Activated CD4-positive, alpha-beta T cell treated with anti-CD3 and anti-CD28 coated beads for 36 hours (primary cell): ENCODE measurements around the gene VWA1. TPM values are rescaled to one million over a fixed set of nuclear protein-coding genes. Genes with fewer than 3 reads are reported as not detected.
"Not testable (repeated sequence)": the region's sequence is repeated elsewhere in the genome, so short reads cannot be mapped to it uniquely, and the experiment has no call there.

ENCODE experiments used
- ATAC-seq: fragments of 200-7000 bp; cut with Tn5 transposase; one replicate; pipeline ENCODE4 v1.10.0; 2021; ENCODE audit warnings: mild to moderate bottlenecking, moderate library complexity
- CTCF ChIA-PET: fragments of 350-600 bp; sonication (Branson Sonifier 250); formaldehyde crosslinking; loops from one replicate; lab custom pipeline; 2021; ENCODE audit warnings: antibody characterized with exemption; lab: Charles Lee
- POLR2A ChIA-PET: fragments of 350-600 bp; sonication (Branson Sonifier 250); formaldehyde crosslinking; loops from one replicate; lab custom pipeline; 2021; ENCODE audit warnings: antibody characterized with exemption, inconsistent platforms; lab: Charles Lee
- DNase-seq: peaks from one replicate; pipeline ENCODE4 v3.0.0-alpha.2; 2020
- H3K27ac Mint-ChIP-seq: one replicate; pipeline ENCODE4 v1.8.0; 2021; ENCODE audit warnings: mixed read lengths
- H3K27me3 Mint-ChIP-seq: one replicate; pipeline ENCODE4 v1.8.0; 2021; ENCODE audit warnings: mixed read lengths
- H3K36me3 Mint-ChIP-seq: one replicate; pipeline ENCODE4 v1.8.0; 2021; ENCODE audit warnings: low read depth, mixed read lengths
- H3K4me1 Mint-ChIP-seq: one replicate; pipeline ENCODE4 v1.8.0; 2021; ENCODE audit warnings: mixed read lengths
- H3K4me3 Mint-ChIP-seq: one replicate; pipeline ENCODE4 v1.8.0; 2021; ENCODE audit warnings: mild to moderate bottlenecking, moderate library complexity, mixed read lengths
- H3K9me3 Mint-ChIP-seq: one replicate; pipeline ENCODE4 v1.8.0; 2021; ENCODE audit warnings: low read depth, mixed read lengths
- intact Hi-C, 2 experiments: fragments of 100-400 bp; cut with DNase I in 1 of 2; cut with micrococcal nuclease in 1 of 2; formaldehyde crosslinking; loops; one replicate each; pipeline versions ENCODE4 v1.14.2 to v1.15.1; 2022 to 2024; cut with DNase I, micrococcal nuclease
- total RNA-seq, 2 experiments: library from RNA; stranded (reverse); gene quantifications; one replicate each; pipeline ENCODE4 v1.2.3, GENCODE V29; 2021

VWA1 gene
- total RNA-seq, 2 experiments from 2014 or later: 0.56 to 0.78 TPM

GRCh38 chr1:1397839-1398523 is 37.5 kb upstream of the VWA1 start:
- Mint-ChIP-seq H3K27ac (peak overlapping the region; percentile 91), H3K4me3 (peak overlapping the region; percentile 93), H3K9me3 (no peaks in the 10 kb centered on the region), H3K4me1 (peaks cover 44% of the 10 kb centered on the region), H3K36me3 (peaks cover 72% of the 10 kb centered on the region), H3K27me3 (no peaks in the 10 kb centered on the region)
- DNase-seq (peak; percentile 28), ATAC-seq (no peak)
- intact Hi-C loops: loop anchor here in 1 of 2 experiments (2.0 kb wide), 2 partner anchors 37 to 261 kb away; partner anchors contain the start of genes CDK11B and VWA1
- POLR2A ChIA-PET: interaction anchor here (0.5 to 1.6 kb wide), 2 partner anchors 23 to 420 kb away, joined by 3 to 5 read pairs; partner anchors contain the start of gene AURKAIP1
- CTCF ChIA-PET: interaction anchor here (0.7 to 3.1 kb wide), 3 partner anchors 8 to 334 kb away, joined by 3 to 15 read pairs (median 11); partner anchors contain the start of gene MRPL20

DNA sequence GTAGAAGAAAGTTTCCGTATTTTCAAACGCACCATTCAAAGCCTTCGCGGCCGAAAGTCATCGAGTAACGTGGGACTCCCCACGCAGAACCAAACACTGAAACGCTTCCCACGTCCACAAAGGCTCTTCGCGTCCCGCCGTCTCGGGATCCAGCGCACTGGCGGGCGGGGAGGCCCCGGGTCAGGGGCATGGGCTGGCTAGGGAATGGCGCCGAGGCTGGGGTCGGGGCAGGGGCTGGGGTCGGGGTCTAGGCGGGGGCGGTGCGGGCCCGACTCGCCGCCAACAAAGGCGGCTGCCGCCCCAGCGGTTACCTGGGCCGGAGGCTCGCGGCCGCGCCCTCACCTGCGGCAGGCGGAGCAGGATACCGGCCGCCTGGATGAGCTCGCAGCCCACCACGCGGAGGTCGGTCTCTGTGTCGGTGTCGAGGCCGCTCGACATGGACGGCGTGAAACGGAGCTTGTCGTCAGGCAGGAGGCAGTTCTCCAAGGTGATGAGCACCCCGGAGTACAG is 36.8 kb upstream of the VWA1 start:
- DNase-seq: peak; percentile 26
- no peaks in the 10 kb centered on the region for H3K9me3 Mint-ChIP-seq
- peaks cover 50% of the 10 kb centered on the region for H3K4me1 Mint-ChIP-seq
- no peak for ATAC-seq
- H3K36me3 Mint-ChIP-seq: peaks cover 70% of the 10 kb centered on the region
- intact Hi-C loops: loop anchor here (1.0 to 2.0 kb wide), 14 partner anchors 9 to 326 kb away; partner anchors contain the start of genes MRPL20 (in 2 of the 2), ATAD3A (in 1 of the 2), ATAD3B (in 1 of the 2) and AURKAIP1 (in 1 of the 2)
- no peaks in the 10 kb centered on the region for H3K27me3 Mint-ChIP-seq
- H3K4me3 Mint-ChIP-seq: peak overlapping the region; percentile 93
- ChIA-PET CTCF (interaction anchor here (0.7 to 3.1 kb wide), 9 partner anchors 9 to 334 kb away, joined by 3 to 15 read pairs (median 3); partner anchors contain the start of genes AURKAIP1 and MRPL20), POLR2A (interaction anchor here (0.5 to 1.3 kb wide), 9 partner anchors 9 to 420 kb away, joined by 3 to 12 read pairs (median 3); partner anchors contain the start of gene AURKAIP1)
- H3K27ac Mint-ChIP-seq: peak overlapping the region; percentile 91

DNA sequence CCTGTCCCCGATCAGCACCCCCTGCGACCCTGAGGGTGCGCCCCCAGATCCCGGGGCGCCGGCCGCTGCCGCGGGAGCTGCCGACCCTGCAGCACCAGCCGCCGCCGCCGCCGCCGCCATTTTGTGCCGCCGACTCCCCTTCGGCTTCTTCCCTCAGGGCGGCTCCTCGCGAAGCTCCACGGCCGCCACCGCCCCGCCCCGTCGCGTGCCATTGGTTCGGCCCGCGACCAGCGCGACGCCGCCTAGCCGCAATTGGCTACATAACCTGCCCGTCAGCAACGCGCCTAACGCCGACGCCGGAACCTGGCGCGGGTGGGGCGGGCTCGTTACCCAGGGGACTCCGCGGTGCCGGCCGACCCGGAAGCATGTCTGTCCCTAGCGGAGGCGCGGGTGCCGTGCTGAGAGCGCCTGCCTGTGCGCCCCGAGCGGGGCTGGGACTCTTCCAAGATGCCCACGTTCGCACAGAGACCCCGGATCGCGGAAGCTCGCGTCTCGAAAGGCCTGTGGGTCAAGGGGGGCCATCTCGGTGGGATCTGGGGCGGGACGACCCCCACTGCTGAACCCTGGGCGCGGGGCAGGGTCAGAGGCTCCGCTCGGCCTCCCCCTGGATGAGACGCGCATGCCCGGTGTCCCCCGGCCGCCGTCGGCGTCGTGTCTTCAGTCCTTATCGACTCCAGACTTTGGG is 36.2 kb upstream of the VWA1 start, which contains the start of gene CCNL2:
Gene CCNL2, minus strand, starts transcription at position 149 of the 685 bp plus-strand sequence. Its CDS starts 29 bp downstream, at position 120.
- Mint-ChIP-seq H3K27me3 (no peaks in the 10 kb centered on the region), H3K36me3 (peaks cover 67% of the 10 kb centered on the region), H3K4me3 (peak within 1 kb of the TSS; percentile 93), H3K4me1 (peaks cover 52% of the 10 kb centered on the region), H3K9me3 (no peaks in the 10 kb centered on the region), H3K27ac (peak within 1 kb of the TSS; percentile 91)
- intact Hi-C loops: loop anchor here (1.0 to 2.0 kb wide), 14 partner anchors 8 to 325 kb away; partner anchors contain the start of genes MRPL20 (in 2 of the 2), ATAD3A (in 1 of the 2), ATAD3B (in 1 of the 2) and AURKAIP1 (in 1 of the 2)
- ChIA-PET POLR2A (interaction anchor here (0.6 to 1.3 kb wide), 8 partner anchors 8 to 51 kb away, joined by 3 to 12 read pairs (median 3); partner anchors contain the start of gene AURKAIP1), CTCF (interaction anchor here (0.7 to 3.1 kb wide), 9 partner anchors 8 to 255 kb away, joined by 3 to 15 read pairs (median 3); partner anchors contain the start of genes AURKAIP1 and MRPL20)
- DNase-seq: peak; percentile 100
- ATAC-seq: peak; percentile 97

GRCh38 chr1:1399872-1400575 is 35.5 kb upstream of the VWA1 start:
- ChIA-PET CTCF (interaction anchor here (0.6 to 3.1 kb wide), 9 partner anchors 10 to 90 kb away, joined by 3 to 15 read pairs (median 3); partner anchors contain the start of gene AURKAIP1), POLR2A (interaction anchor here (0.7 to 1.3 kb wide), 2 partner anchors 8 to 172 kb away, joined by 3 to 7 read pairs; no protein-coding TSS in a partner anchor)
- ATAC-seq (no peak), DNase-seq (peak; percentile 49)
- Mint-ChIP-seq H3K27me3 (no peaks in the 10 kb centered on the region), H3K36me3 (peaks cover 68% of the 10 kb centered on the region), H3K4me1 (peaks cover 56% of the 10 kb centered on the region), H3K4me3 (peak overlapping the region; percentile 93), H3K27ac (peak overlapping the region; percentile 83), H3K9me3 (no peaks in the 10 kb centered on the region)
- intact Hi-C loops: loop anchor here (1.0 to 10.0 kb wide), 15 partner anchors 7 to 505 kb away; partner anchors contain the start of genes MRPL20 (in 2 of the 2), ATAD3A (in 1 of the 2), ATAD3B (in 1 of the 2) and AURKAIP1 (in 1 of the 2)

DNA sequence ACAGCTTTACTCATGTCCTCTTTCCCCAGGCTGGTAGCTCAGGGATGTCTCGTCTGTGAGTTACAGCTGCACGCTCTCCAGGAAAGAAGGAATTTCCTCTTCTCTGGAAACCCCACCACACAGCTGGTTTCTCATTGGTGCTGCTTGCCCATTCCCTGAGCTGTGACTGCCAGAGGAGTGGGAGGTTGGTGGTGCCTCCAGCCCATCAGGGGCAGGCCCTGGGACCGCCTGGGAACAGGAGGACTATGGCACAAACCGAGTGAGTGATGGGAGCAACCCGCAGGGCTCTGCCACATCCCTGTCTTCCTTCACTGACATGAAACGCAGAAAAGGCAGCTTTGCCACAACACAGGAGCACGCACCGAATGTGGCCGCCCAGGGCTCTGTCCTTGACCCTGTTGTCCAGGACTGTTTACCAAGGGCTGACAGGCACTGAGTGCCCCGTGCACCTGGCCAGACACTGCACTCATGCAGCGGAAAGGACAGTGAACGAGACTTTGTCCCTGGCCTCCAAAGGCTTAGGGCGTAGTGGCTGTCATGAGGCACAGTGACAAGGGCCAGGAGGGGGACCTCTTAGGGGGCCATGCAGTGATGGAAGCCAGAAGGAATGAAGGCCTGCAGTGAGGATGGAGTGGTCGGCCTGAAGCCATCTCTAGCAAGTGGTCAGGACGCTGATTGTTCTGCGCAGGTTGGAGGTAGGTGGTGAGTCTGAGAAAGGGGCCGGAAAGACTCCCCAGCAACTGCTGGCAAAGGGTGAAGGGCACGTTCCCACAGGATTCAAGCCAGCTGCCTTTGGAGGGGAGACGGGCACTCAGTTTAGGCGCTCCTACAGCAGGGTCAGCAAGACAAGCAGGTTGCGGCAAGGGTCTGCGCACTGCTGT is 34.7 kb upstream of the VWA1 start:
- ATAC-seq (no peak), DNase-seq (no peak)
- H3K27me3 Mint-ChIP-seq: no peaks in the 10 kb centered on the region
- H3K36me3 Mint-ChIP-seq: peaks cover 67% of the 10 kb centered on the region
- no peaks in the 10 kb centered on the region for H3K9me3 Mint-ChIP-seq
- CTCF ChIA-PET: interaction anchor here (0.6 to 3.1 kb wide), 8 partner anchors 11 to 91 kb away, joined by 3 to 15 read pairs (median 3); partner anchors contain the start of gene AURKAIP1
- H3K4me3 Mint-ChIP-seq: peak overlapping the region; percentile 93
- POLR2A ChIA-PET: interaction anchor here (0.7 kb wide), 1 partner anchor 171 kb away, joined by 3 read pairs; no protein-coding TSS in a partner anchor
- intact Hi-C loops: loop anchor here in 1 of 2 experiments (10.0 kb wide), 1 partner anchor 504 kb away; no protein-coding TSS in a partner anchor
- H3K4me1 Mint-ChIP-seq: peaks cover 58% of the 10 kb centered on the region
- H3K27ac Mint-ChIP-seq: peak overlapping the region; percentile 83

- Mint-ChIP-seq H3K9me3 (no peaks in the 10 kb centered on the region), H3K27ac (peak overlapping the region; percentile 81), H3K4me3 (peak overlapping the region; percentile 93), H3K36me3 (peaks cover 73% of the 10 kb centered on the region), H3K27me3 (no peaks in the 10 kb centered on the region), H3K4me1 (peaks cover 61% of the 10 kb centered on the region)
- ChIA-PET CTCF (interaction anchor here (0.6 kb wide), 1 partner anchor 352 kb away, joined by 3 read pairs; no protein-coding TSS in a partner anchor), POLR2A (interaction anchor here (0.7 kb wide), 1 partner anchor 30 kb away, joined by 4 read pairs; no protein-coding TSS in a partner anchor)
- intact Hi-C loops: loop anchor here in 1 of 2 experiments (10.0 kb wide), 1 partner anchor 503 kb away; no protein-coding TSS in a partner anchor
- DNase-seq (no peak), ATAC-seq (no peak)
These were observed 34.0 kb upstream of the VWA1 start for GRCh38 chr1:1401457-1402010.

DNA sequence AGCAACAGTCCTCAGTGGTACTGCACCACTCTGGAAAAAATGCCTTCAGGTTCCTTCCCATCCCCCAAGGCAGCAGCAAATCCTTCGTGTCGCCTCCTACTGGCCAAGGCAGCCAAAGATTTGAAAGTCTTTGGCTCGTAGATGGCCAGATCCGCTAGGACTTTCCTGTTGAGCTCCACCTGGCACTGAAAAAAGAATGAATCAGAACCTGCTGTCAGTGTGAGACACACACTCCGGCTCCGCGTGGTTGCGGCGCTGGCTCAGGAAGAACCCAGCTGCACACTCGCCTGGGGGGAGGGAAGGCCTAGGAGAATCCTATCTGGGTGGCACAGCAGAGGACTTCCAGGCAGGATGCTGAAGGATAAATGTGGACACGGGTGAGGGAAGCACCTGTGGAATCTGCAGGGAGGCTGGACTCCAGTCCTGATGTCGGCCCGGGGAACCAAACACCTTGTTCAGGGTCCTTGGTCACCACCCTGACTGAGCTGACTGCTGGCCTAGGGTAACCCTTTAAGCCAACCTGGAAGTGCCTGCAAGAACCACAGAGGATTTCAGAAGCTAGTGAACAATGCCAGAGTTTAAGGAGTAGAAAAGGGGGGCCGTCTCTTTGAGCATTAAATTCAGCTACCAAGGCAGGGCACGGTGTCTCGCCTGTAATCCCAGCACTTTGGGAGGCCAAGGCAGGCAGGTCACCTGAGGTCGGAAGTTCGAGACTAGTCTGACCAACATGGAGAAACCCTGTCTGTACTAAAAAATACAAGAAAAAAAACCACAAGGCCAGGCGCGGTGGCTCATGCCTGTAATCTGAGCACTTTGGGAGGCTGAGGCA is 33.2 kb upstream of the VWA1 start:
- H3K4me3 Mint-ChIP-seq: peak overlapping the region; percentile 93
- peaks cover 59% of the 10 kb centered on the region for H3K4me1 Mint-ChIP-seq

DNA sequence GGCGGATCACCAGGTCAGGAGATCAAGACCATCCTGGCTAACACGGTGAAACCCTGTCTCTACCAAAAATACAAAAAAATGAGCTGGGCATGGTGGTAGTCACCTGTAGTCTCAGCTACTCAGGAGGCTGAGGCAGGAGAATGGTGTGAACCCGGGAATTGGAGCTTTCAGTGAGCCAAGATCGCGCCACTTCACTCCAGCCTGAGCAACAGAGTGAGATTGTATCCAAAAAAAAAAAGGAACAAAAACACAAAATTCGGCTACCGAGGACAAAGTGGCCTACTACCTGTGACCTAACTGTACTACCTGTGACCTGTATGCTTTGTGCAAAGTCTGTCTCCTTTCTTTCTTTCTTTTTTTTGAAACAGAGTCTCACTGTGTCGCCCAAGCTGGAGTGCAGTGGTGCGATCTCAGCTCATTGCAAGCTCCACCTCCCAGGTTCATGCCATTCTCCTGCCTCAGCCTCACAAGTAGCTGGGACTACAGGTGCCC is 32.5 kb upstream of the VWA1 start:
- not testable (repeated sequence) for H3K4me3 Mint-ChIP-seq, H3K27ac Mint-ChIP-seq, H3K27me3 Mint-ChIP-seq, H3K9me3 Mint-ChIP-seq, ATAC-seq, DNase-seq
- H3K36me3 Mint-ChIP-seq: peaks cover 71% of the 10 kb centered on the region
- CTCF ChIA-PET: interaction anchor here (0.6 to 1.4 kb wide), 4 partner anchors 13 to 76 kb away, joined by 3 to 8 read pairs (median 3); no protein-coding TSS in a partner anchor
- peaks cover 52% of the 10 kb centered on the region for H3K4me1 Mint-ChIP-seq
- POLR2A ChIA-PET: interaction anchor here (0.7 kb wide), 1 partner anchor 17 kb away, joined by 3 read pairs; no protein-coding TSS in a partner anchor
- intact Hi-C loops: loop anchor here in 1 of 2 experiments (10.0 kb wide), 1 partner anchor 502 kb away; no protein-coding TSS in a partner anchor

More for the DNA sequence above, 33.2 kb upstream of the VWA1 start:
- CTCF ChIA-PET: interaction anchor here (0.6 to 1.4 kb wide), 8 partner anchors 12 to 472 kb away, joined by 3 to 8 read pairs (median 3); no protein-coding TSS in a partner anchor
- ATAC-seq (no peak), DNase-seq (peak; percentile 69)
- Mint-ChIP-seq H3K36me3 (peaks cover 77% of the 10 kb centered on the region), H3K27ac (peak overlapping the region; percentile 81), H3K9me3 (no peaks in the 10 kb centered on the region), H3K27me3 (no peaks in the 10 kb centered on the region)
- intact Hi-C loops: loop anchor here in 1 of 2 experiments (10.0 kb wide), 1 partner anchor 503 kb away; no protein-coding TSS in a partner anchor
- POLR2A ChIA-PET: interaction anchor here (0.7 kb wide), 2 partner anchors 18 to 31 kb away, joined by 3 to 4 read pairs; no protein-coding TSS in a partner anchor
